Activated CD8-positive, alpha-beta memory T cell treated with anti-CD3 and anti-CD28 coated beads, Interleukin-2, amount 50 U/mL, for 1 hour (primary cell): ENCODE results near the gene TFF1.
A peak's percentile ranks its signal among the peaks of the same experiment; 100 is the strongest.
"Not testable (repeated sequence)": the region's sequence is repeated elsewhere in the genome, so short reads cannot be mapped to it uniquely, and the experiment has no call there.

Experiments used
- DNase-seq: peaks from one replicate; pipeline ENCODE4 v3.0.0-alpha.2; 2020; ENCODE audit errors: extremely low read depth

TFF1 gene

DNA sequence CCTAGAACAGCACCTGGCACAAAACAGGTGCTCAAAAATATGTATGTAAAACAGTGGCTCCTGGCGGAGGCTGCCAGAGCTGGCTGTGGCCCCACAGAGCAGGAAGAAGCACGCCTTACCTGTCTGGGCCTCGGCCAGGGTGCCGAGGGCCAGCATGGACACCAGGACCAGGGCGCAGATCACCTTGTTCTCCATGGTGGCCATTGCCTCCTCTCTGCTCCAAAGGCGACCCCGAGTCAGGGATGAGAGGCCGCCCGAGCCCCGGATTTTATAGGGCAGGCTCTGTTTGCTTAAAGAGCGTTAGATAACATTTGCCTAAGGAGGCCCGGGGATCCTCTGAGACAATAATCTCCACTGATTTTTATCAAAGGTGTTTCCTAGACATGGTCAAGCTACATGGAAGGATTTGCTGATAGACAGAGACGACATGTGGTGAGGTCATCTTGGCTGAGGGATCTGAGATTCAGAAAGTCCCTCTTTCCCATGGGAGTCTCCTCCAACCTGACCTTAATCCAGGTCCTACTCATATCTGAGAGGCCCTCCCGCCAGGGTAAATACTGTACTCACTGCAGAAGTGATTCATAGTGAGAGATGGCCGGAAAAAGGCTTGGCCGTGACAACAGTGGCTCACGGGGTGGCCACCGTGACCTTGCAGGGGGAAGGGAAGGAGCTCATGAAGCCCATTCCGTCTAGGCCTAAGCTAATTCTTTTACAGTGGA, at the start of gene TFF1:
TFF1 (minus strand) TSS at position 244 of the 719 bp plus-strand sequence; CDS start at position 204, 40 bp downstream.
- DNase-seq: no peak

DNA sequence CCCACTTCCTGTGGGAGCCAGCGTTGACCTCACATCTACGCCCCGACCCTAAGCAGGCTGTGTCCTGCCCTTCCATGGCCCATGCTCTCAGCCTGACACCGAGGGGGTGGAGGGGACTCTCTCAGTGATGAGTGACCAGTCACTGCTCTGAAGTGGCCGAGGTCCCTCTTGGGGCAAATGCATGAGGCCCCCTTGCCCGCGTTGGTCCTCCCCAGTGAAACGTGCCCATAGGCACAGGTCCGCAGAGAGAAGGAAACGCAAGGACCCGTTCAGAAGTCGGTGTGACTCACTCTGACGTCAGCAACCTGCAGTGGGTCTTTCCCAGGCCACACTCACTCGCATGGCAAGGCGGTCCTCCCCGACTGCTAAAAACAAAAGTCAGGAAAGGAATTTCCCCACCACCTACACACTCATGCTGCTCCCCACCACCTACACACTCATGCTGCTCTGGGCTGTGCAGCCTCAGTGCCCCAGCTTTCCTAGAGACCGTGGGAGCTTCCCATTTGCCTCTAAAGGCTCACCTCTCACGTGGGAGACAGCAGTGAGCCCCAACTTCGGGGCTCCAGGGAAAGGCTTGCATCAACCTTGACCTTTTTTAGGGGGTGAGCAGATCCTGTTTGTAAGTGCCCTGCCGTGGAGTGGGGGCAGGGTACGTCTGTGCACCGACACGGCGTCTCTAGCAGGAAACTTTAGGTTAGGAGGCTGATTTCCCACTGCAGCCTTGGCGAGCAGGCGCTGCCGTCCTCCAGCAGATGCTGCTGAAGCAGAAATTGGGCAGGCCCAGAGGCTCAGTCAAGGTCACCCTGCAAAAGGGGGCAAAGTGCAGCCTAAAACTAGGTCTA, 48.8 kb upstream of the TFF1 start:
- peak; percentile 92 for DNase-seq

DNA sequence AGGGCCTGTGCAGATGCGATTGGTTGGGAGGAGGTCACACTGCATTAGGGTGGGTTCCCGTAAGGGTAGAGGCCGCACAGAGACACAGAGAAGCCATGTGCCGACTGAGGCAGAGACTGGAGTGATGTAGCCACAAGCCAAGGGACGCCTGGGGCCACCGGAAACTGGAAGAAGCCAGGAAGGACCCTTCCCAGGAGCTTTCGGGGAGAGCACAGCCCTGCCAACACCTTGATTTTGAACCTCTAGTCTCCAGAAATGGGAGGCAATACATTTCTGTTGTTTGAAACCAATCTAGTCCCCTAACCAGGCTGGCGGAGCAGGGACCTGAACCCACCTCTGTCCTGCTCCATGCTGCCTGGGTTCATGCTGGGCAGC, 48.2 kb upstream of the TFF1 start:
- DNase-seq: no peak

DNA sequence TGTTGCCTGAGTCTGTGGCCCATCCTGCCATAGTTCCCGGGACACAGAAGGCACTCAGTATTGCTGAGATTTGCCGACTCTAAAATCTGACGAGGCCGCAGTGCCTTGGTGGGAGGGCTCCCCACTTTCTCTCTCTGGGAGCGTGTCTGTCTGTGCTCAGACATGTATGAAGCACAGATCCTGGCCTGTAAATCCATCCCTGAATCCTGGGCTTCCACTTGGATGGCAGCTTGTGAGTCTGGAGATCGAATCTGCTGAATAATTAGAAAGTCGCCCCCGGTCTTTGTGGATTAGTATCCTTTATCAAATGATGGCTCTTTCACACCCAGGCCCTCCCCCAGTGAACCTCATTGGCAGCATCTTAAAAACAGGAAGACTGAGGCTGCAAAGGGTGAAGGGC, 47.7 kb upstream of the TFF1 start:
- no peak for DNase-seq

DNA sequence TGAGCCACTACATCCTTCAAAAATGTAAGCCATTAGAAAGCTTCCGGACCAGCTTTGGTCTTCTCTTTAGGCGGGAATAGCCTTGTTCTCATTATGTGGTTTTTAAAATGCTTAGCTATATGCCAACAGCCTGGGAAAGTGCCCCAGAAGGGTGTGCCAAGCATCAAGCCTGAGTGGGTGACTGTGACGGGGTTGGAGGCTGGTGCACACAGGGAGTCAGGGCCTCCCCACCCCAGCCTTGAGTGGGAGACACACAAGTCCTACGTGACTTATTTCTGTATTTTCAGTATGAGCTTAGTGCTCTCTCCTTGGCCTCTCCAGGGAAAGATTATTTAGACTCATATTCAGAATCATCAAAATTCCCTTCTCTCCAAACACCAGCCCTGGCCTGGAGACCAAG, 47.2 kb upstream of the TFF1 start:
- DNase-seq: no peak

DNA sequence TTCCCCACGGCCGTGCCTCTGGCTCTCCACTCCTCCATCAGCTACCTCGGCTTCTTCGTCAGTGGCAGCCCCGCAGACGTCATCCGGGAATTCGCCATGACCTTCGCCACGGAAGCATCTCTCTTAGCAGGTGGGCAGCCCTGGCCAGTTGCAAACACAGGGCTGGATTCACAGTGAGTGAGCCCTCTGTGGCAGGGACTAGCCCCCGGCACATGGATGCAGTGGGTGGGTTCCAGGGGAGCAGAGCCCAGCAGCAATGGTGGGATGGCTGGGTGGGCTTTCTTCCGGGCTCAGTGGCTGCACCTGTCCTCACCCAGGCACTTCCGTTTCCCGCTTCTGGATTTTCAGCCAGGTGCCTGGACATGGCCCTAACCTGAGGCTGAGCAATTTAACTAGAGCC, 46.8 kb upstream of the TFF1 start:
- no peak for DNase-seq

DNA sequence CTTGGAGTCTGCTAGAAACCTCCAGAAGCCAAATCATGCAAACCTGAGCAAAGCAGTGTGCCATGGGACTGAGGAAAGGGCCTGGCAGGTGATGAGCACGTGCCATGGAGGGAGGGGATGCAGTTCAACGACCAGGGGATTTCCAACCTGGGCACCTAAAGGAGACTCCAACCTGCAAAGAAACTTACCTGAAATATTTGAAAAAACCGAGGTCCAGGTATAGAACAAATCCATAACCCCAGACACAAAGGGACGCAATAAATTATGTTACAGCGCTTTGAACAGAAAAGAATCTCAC, 46.2 kb upstream of the TFF1 start:
- DNase-seq: no peak

DNA sequence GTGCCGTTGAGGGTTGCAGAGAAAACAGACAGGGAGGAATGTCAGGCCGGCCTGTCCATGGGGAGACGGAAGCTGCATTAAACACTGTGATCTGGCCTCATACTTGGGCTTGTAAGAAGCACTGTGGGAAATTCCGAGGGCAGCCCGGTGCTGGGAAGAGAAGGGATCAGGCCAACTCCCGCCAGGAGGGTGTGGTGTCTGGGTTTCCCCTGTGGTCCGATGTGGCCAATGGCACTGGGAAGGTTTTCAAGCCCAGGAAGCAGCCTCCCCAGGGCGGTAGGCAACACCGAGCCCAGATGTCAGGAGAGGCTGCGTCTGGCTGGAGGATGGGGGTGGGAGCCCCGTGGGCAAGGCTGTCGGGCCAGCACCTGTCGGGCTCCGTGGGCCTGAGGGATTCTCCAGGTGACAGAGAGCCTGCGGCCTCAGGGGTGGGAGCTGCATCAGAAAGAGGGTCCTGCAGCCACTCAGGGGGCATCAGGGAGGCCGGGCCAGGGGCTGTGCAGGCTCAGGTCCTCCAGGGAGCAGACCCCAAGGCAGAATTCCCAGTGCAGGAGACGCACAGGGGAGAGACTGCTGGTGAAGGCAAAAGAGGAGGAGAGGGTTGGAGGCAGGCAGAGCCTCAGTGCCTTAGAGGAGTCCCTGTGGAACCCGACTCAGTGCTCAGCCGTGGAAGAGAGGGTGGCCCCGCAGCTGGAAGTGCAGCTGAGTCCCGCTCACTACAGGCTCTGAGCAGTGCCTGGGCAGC, 45.7 kb upstream of the TFF1 start:
- DNase-seq: no peak

DNA sequence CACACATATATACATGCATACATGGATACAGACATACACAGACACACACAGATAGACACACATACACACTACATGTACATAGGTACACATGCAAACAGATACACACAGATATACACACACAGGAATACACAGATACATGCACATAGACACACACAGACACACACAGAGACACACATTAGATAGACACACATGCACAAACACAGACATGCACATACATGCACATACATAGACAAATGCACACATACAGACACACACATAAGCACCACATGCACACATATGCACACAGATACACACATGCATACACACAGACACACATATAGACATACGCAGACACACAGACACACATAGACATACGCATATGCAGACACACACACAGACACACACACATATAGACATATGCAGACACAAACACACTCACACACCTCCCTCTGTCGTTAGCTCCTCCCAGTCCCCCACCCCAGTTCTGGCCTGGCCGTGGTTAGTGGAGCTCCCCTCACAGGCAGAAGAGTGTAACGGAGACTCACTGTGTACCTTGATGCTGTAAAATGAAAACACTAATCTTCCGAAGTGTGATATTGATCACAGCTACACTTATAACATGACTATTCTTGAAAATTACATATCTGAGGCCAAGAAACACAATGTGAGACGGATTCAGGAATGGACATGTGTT, 45.0 kb upstream of the TFF1 start:
- DNase-seq: no peak

DNA sequence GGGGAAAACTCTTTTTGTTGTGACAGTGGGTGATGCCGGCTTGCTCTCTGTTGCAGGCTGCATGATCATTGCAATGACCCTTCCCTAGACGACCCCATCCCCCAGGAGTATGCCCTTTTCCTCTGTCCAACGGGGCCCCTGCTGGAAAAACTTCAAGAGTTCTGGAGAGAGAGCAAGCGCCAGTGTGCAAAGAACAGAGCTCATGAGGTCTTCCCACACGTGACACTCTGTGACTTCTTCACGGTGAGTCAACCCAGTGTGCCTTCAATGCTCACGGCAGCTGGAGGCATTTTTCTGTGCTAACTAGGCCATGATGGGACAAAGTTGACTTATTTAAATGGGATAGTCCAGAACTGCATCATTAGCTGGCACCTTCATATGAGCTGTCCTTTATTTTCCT, 43.0 kb upstream of the TFF1 start:
- no peak for DNase-seq

DNA sequence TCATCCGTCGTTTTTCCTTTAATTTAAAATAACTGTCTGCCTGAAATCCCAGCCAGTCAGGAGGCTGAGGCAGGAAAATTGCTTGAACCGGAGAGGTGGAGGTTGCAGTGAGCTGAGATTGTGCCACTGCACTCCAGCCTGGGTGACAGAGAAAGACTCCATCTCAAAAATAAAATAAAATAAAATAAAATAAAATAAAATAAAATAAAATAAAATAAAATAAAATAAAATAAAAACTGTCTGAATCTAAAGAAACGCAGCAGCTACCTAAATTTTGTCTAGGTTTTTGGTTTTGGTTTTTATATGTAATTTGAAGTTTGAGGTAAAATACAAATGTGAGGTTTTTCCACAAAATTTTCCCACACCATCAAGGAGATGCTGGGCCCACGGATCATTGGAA, 42.4 kb upstream of the TFF1 start:
- not testable (repeated sequence) for DNase-seq

DNA sequence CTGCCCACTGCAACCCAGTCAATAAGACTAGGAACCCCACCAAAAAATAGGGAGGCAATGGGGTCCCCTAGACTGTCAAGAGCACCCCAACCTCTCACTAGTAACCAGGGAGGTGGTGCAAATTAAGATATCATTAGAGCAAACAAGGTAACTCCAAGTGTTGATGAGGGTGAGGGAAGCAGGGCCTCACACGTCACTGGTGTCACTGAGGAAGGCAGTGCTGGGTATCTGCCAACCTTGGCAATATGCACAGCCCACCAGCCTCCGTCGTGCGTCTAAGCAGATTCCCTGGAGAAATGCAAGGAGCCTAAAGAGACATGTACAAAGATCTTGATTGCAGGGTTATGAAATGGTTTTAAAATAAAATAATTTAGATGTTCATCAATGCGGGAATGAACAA, 41.1 kb upstream of the TFF1 start:
- DNase-seq: no peak

DNA sequence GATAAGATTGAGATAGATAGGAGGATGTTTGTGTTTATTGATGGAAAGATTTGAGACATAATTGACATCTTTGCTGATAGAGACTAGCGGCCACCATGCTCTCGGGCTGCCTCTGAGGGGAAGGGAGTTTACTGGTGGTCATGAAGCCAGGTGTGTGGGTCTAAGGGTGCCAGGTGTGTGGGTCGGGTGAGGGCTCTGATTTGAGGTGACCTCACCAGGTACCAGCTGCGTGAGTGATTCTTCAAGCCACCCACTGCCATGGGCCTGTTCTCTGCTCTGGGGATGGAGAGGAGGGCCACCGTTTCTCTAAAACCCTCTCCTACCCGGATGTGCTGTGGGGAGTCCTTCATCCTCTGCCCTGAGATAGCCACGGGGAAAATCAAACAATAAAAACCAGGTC, 40.5 kb upstream of the TFF1 start:
- DNase-seq: no peak

DNA sequence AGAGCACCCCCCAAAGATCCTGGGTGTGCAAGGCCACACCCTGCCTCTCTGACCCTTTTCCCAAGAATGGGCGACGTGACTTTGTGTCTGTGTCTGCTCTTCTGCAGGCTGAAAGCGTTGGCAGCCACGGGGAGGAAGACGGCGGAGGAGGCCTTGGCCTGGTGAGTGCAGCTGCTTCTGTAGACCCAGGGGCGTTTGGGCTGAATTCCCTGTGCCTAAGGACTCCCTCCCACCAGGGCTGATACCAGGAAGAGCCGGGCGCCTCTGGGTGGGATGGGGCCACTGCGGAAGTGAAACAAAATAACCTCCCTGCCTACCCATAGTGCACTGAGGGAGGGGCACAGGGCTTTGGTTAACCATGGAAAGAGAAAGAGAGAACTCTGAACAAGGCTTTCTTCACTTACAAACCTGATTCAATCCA, 39.9 kb upstream of the TFF1 start:
- no peak for DNase-seq

DNA sequence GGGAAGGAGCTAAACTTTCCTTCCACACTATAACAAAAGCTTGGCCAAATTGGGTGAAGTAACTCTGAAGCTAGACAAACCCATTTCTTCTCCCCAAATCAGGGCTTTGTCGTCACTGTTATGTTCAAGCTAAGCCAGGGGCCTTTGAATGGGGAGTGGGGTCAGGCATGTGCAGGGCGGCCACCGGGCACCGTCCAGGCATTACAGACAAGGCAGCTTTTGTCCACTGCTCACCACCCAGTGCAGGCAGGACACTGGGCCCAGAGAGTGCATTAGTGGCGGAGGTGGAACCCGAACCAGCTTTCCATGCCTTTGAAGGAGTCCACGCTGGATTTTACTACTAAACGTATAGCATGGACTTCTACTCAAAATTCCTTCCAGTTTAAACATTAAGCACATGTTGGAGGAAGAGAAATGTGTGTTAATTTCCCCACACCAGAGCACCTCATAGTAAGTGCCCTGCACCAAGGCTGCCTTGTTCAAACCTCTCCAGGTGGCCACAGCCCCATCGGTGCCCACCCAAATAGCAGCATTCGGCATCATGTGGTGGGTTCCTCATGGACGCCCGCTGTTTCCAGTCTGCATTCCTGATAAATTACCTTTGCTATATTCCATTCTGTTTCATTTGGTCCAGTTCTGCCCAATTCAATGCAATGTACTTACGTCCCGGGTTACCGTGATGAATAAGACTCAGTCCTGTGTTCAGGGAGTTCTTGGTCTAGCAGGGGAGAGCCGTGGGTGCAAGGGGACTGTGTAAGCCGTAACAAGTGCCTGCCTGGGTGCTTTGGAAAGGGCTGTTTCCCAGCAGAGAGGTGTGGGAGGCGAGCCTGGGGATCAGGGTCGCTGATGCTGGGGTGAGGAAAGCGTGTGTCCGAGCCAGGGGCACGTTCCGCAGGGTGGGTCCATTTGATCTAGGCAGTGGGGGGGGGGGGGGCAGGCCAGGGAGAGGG, 39.0 kb upstream of the TFF1 start:
- no peak for DNase-seq

DNA sequence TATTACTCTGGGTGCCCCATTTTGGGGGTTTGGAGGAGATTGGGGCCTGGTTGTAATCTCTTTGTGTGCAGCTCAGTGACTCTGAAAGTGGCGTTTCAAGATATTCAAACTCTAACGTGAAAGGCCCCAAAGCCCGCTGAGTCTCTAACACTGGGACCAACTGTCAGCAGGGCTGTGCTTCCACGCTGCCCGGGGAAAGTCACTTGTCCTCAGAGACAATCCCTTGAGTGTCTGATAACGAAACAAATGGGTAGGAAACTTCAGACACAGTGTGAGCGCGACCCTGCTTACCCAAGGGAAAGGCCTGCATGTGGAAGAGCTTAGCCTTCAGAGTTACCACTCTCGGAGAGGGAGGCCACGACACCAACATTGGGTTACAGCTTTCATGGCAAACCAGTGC, 38.2 kb upstream of the TFF1 start:
- DNase-seq: no peak

DNA sequence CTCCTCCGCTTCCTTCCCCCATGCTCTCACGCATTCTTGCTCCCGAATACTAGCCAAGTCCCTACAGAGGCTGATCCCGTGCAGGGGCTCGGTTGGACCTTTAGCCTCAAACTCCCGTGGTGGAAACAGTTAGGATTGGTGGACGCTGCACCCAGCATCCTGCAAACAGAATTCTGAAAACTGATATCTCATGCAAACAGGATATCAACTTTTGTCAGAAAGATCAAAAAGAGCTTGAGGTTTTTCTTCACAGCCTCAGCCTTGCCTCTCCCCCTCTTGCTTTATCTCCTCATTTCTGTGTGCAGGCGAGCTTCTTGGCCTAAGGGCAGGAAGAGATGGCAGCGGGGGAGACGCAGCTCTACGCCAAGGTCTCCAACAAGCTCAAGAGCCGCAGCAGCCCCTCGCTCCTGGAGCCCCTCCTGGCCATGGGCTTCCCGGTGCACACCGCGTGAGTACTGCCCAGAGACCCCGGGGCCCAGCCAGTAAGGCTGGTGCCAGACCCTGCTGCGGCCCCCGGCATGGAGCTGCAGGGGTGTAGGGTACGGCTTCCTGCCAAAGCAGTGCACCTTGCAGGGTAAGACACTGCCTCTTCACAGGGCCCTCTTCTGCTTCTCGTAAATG, 37.4 kb upstream of the TFF1 start, which contains the start of gene UBASH3A:
UBASH3A (plus strand) TSS at position 292 of the 621 bp plus-strand sequence; CDS start at position 336, 44 bp downstream.
- no peak for DNase-seq

DNA sequence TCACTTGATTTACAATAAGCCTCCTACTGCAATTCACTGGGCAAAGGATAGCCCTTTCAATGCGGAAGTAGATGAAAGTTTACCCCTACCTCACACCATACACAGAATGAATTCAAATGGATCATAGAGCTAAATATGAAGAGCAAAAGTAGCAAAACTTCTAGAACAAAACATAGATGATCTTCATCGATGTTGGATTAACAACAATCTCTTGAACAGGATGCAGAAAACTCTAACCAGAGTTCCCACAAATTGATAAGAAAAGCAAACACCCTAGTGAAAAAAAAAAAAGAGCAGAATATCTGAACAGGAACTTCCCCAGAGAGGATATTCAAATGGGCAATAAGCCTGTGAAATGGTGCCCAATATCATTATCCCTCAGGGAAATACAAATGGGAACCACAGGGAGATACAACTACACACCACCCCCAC, 35.5 kb upstream of the TFF1 start:
- no peak for DNase-seq

DNA sequence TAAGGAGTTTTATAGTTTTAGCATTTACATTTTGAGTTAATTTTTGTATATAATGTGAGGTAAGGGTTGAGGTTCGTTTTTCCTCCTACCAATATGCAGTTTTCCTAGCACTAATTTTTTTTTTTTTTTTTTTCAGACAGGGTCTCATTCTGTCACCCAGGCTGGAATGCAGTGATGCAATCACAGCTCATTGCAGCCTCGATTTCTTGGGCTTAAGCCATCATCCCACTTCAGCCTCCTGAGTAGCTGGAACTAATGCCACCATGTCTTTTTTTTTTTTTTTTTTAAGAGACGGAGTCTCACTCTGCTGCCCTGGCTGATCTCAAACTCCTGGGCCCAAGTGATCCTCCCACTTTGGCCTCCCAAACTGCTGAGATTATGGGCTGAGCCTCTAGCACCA, 34.8 kb upstream of the TFF1 start:
- no peak for DNase-seq

DNA sequence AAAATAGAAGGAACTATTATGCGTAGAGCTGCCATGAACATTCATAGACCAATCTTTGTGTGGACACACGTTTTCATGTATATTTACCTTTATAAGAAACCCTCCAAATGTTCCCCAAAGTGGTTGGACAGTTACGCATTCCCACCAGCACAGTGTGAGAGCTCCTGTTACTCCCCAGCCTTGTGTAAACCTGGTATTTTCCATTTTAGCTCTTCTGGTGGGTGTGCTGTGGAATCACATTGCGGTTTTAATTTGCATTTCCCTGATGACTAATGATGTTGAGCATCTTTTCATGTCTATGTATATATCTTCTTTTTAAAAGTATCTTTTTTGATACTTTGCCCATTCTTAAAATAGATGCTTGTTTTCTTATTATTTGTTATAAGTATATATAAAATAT, 34.2 kb upstream of the TFF1 start:
- DNase-seq: no peak
